ENCODE results near the gene WHRN.

WHRN gene

DNA sequence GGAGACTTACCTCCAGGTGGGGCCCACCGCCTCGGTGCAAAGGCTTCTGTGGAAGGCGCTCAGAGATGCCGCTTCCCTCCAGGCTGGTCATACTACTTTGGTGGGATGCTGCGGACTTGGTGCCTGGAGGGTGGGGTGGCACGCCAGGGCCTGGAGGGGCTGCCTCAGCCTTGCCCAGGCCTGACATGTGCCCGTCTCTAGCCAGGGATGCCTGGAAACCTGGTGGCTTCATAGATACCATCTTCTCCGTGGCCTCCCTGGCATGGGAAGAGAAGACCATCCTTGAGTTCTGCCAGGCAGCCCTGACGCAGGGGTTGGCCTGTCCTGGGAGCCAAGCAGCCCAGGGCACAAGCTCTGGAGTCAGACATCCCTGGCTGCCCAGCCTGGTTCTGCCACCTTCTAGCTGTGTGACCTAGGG lies 147.4 kb downstream of the WHRN start:
- no peak for DNase-seq

DNA sequence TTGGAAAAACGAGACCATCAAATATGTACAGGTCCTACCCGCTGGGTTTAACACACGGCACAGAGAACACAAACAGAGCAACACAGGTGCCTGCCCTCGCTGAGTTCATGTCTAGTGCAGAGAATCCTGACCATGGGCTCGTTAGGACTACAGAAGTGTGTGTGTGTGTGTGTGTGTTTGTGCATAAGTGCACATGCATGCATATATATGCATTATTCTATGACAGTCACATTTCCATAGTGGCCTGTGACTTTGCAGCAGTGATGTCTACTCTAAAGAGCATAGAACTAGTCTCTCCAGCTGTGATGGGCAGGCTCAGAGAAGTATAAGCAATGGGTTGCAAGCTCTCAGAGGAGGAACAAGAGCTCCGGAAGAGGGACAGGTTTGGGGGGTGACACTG lies 147.9 kb downstream of the WHRN start:
- no peak for DNase-seq

DNA sequence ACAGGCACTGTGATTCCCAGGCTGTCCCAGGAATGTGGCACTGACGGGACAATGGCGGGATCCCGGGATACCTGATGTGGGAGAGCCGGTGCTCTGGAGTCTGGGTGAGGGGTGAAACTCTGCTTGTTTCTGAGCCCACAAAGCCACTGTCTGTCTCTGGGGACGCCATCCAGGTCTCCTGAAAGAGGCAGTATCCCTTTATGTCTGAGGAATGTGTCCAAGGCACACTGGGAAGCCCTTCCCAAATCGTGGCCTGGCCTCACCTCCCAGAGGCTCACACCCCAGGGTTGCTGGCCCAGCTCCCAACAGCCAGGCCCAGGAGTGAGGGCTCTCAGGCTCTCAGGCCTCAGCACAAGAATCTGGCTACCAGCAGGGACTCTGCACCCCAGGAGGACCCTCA lies 148.5 kb downstream of the WHRN start:
- no peak for DNase-seq

- DNase-seq: no peak
These were observed 149.5 kb downstream of the WHRN start for GRCh38 chr9:114355821-114356220.
